Dermis microvascular lymphatic vessel endothelial cell (primary cell): Measurements from ENCODE around the gene IFNGR1. TPM values are rescaled to one million over a fixed set of nuclear protein-coding genes. Genes with fewer than 3 reads are reported as not detected.
"Not testable (repeated sequence)": the region's sequence is repeated elsewhere in the genome, so short reads cannot be mapped to it uniquely, and the experiment has no call there.

Experiments
- DNase-seq, 2 donors: peaks; one replicate each; pipeline versions ENCODE4 v3.0.0 to v3.0.0-alpha.2; 2010; ENCODE audit warnings: low read depth in 2 of 2
- total RNA-seq: library from RNA; depleted of rRNA; stranded (reverse); fragments of >200 nt; gene quantifications from 2 replicates; pipeline ENCODE4 v1.2.1, GENCODE V29; 2014

IFNGR1 gene
- total RNA-seq = 56.6 and 75.0 TPM in 2 replicates

GRCh38 chr6:137218917-137219663 is at the start of gene IFNGR1:
Gene IFNGR1, minus strand, starts transcription at chr6:137219385. Its CDS starts 58 bp downstream, at chr6:137219327.
- DNase-seq = peak; percentile 67 to 91

DNA sequence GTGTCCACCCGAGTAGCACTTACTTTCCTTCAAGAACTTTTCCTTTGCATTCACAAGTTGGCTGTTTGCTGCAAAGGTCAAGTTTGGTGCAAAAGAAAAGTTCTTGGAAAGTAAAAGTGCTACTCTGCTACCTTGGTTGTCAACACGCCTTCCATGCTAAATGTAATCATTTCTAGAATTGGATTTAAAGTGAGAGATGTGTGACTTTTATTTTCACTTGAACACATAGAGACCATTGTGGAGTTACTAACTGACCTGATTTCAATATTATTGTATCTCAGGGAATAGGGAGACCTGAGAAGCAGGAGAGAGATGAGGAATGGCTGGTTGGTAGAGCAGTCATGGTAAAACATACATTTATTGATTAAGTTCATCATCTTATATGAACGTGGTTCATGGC is 49.7 kb upstream of the IFNGR1 start:
- no peak for DNase-seq

DNA sequence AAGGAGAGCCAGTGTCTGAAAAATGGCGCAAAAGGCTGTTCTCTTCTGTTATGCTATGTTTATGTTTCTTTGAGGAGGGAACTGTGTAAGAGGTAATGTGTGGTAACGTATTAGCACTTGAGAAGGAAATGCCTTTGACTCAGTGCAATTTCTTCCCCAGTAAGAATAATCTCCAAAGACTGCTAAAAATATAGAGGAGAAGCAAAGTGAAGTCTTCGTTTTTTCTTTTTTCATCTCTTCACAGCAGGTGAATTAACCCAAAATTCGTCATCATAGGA is 47.1 kb upstream of the IFNGR1 start:
- DNase-seq = no peak

GRCh38 chr6:137265561-137266308 is 46.5 kb upstream of the IFNGR1 start:
- no peak for DNase-seq

- DNase-seq = no peak
Measured at GRCh38 chr6:137264311-137265075, 45.3 kb upstream of the IFNGR1 start.

DNA sequence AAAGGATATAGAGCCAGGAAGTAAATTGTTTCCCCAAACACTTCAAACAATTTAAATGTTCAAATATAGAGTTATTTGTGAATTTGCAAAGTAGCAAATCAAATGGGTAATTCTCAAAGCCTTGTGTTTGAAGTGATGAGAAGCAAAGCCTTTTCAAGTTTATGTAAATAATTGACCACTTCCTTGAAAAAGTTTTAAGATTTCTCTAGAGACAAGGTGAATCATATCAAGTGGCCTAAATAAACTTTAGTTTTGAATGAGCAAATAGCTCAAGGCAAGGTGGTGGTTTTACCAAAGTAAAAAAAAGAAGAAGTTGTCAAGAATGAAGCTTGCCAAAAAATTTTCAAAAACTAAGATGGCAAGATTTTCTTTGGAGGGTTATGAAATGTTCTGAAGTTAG is 42.6 kb upstream of the IFNGR1 start:
- DNase-seq = peak in 1 of 2 donors; percentile 23

- peak in 1 of 2 donors; percentile 70 for DNase-seq
Measured at GRCh38 chr6:137261361-137261760, 42.2 kb upstream of the IFNGR1 start.

DNA sequence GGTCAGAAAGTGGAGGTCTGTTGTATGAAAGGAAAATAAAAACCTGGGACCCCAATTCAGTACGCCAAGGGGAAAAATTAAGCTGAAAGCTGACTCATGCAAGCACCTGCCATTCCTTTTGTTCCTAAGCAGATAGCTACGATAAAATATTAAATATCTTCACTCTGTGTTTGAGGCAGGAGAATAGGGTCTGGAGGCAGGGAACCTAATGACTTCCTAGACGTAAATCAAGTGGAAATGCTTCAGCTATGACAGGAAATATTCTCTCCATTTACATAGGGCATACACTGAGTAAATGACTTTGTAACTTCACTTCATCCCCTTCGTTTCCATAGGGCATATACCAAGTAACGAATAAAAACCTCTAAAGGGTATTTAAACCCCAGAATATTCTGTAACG is 41.0 kb upstream of the IFNGR1 start:
- DNase-seq = peak in 1 of 2 donors; percentile 45

DNA sequence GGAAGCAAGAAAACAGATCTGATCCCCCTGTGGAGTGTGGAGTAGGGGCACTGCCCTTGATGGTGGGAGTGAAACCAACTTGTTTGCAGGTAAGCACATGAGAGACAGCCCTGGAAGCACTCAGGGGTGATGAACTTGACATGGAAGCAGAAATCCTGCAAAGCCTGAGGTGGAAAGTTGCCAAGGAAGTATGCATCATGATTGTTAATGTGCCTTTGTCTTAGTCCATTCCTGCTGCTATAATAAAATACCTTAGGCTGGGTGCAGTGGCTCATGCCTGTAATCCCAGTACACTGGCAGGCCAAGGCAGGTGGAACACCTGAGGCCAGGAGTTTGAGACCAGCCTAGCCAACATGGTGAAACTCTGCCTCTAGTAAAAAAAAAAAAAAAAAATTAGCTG is 40.2 kb upstream of the IFNGR1 start:
- peak in 1 of 2 donors; percentile 56 for DNase-seq

GRCh38 chr6:137258170-137258569 is 39.0 kb upstream of the IFNGR1 start:
- DNase-seq = no peak

DNA sequence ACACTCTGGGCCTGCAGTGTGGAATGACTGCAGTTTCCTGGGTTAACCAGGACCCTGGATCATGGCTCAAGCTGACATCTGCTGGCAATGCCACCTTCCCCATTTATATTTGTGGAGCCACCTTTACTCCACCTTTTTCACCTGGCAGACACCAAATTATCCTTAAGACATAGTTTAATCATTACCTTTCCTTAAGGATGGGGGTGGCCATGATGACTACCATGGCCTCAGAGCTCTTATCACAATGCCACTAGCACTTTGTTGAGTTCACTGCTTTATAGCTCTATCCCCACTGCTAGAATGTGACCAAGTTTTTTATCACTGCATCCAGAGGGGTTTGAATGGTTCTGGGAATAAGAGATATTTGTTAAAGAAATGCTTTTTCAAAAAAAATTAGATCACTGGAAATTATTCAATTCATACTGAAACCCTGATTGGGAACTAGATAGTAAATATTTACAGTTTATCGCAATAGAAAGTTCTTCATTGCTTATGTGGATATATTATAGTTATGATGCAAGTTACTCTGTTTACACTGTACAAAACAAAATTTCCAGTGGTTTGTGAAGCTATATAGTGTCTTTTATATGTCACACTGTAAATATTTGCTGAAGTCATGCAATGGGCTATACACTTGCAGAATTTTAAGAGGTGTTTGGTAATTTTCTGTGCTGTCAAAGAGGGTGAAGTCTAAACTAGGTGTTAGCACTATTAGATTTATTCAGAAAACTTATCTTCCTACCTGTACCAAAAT is 37.3 kb upstream of the IFNGR1 start:
- no peak for DNase-seq

- no peak for DNase-seq
Measured at GRCh38 chr6:137254966-137255365, 35.8 kb upstream of the IFNGR1 start.

DNA sequence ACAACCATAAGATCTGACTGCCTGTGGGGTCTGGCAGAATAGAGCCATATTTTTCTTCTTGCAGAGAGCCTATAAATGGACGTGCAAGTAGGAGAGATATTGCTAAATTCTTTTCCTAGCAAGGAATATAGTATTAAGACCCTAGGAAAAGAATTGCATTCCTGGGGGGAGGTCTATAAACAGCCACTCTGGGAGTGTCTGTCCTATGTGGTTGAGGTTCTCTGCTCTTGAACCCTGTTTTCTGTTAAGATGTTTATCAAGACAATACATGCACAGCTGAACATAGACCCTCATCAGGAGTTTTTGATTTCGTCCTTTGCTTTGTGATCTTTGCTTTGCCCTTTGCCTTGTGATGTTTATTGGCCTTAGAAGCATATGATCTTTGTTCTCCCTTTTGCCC is 35.2 kb upstream of the IFNGR1 start:
- DNase-seq = not testable (repeated sequence)

DNA sequence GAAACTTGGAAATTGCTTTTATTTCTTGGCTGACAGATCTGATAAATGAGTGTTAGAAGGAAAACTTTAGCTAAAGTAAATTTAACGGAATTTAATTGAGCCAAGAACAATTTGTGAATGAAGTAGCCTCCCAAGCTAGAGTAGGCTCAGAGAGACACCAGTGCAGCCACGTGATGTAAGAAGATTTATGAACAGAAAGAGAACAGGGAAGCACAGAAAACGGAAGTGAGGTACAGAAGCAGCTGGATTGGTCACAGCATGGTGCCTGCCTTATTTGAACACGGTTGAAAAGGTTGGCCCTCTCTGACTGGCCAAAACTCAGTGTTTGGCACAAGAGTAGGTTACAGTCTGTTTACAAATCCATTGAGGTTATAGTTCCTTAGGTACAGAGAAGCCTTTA is 29.5 kb upstream of the IFNGR1 start:
- no peak for DNase-seq

- DNase-seq = no peak
Measured at GRCh38 chr6:137247724-137248123, 28.5 kb upstream of the IFNGR1 start.

DNA sequence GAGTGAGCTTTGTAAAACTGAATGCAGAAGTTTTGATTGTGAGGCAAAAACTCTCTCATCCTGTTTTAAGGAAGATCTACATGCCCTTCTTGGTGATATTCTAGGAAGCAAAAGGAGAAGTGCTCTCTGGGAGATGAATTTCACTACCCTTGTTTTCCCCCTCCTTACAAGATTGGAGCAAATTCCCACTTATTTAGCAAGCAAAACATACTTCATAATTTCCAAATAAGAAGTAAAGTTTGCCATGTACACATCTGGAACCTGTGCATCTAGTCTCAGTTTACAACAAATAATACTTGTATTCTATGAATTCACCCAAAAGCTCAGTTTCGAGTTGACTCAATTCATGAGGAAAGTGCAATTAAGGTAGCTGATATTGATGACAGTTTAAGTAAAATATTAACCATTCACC is 27.6 kb upstream of the IFNGR1 start:
- no peak for DNase-seq

DNA sequence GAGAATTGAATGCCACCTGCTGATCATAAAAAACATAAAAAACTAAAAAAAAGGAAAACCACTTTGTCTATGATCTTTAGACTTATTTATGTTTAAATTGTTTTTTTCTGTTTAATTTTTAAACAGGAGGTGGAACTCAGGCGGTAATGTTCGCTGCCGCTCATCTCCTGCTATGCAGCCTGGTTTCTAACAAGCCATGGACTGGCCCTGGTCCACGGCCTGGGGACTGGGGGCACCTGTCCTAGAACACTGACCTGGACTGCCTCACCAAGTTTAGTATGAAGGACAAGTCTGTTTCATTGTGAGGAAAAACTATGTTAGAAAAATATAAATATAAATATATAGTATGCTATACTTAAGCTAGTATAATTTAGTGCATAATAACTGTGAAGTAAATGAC is 27.0 kb upstream of the IFNGR1 start:
- no peak for DNase-seq

GRCh38 chr6:137241481-137242038 is 22.4 kb upstream of the IFNGR1 start:
- DNase-seq = no peak

- no peak for DNase-seq
Measured at GRCh38 chr6:137240168-137240567, 21.0 kb upstream of the IFNGR1 start.

GRCh38 chr6:137237413-137238170 is 18.4 kb upstream of the IFNGR1 start:
- peak in 1 of 2 donors; percentile 89 for DNase-seq
